ENCODE data around the gene PTGES. TPM values are rescaled to one million over a fixed set of nuclear protein-coding genes. Genes with fewer than 3 reads are reported as not detected.

The PTGES gene
- total RNA-seq, 1 experiment from 2014 or later, result 17.2 TPM

DNA sequence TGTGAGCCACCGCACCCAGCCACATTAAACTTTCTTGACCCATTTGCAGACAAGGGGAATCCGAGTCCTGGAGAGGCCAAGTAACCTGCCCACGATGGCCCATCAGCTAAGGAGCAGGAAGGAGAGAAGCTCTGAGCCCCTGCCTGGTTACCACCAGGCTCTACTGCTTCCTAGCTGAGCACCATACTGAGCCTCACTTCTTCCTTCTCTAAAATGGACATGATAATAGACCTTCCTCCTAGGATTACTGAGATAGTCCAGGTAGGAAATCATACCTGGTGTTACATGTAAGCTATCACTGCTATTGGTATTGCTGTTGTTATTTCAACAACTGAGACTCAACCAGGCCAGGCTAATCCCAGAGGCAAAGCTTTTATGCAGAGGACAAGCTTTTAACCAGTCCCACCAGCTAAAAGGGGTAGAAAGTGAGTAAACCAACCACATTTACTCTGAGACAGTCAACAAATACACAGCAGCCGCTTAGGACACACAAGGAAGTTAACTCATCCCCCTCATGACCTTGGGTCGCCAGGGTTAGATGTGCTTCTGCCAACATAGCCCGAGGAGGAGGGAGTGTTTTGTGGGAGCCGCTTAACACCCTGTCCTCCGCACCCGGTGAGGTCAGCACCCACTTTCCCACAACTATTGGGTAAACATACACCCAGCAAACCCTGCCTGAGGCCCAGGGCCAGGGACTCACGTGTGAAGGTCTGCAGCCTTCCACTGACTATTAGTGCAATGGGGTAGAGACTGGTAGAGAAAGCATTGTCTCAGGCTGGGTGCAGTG lies 20.6 kb upstream of the PTGES start:
- no peaks in the 10 kb centered on the region for H3K9me2 ChIP-seq (ENCODE audit: insufficient read depth)
- no peaks in the 10 kb centered on the region for H3K9me3 ChIP-seq (ENCODE audit: control insufficient read depth in 1 of 2, insufficient read depth in 1 of 2, low read depth in 1 of 2, low read length in 2 of 2)
- H3K4me2 ChIP-seq (ENCODE audit: low read length), result no peak overlapping the region
- no peak for DNase-seq (ENCODE audit: low read depth, low spot score)
- H3K9ac ChIP-seq (ENCODE audit: low read length), result no peak overlapping the region
- ChIA-PET CTCF (interaction anchor here (2.0 kb wide), 1 partner anchor 35 kb away, joined by 7 read pairs; no protein-coding TSS in a partner anchor), RAD21 (ENCODE audit: low non-redundant PET in 1 of 2, low total read pairs in 2 of 2, uncharacterized antibody in 2 of 2, unreplicated experiment in 2 of 2) (no interaction called here), POLR2A (interaction anchor here (0.6 kb wide), 1 partner anchor 32 kb away, joined by 5 read pairs; no protein-coding TSS in a partner anchor)
- TF ChIP-seq, protein P1, sequence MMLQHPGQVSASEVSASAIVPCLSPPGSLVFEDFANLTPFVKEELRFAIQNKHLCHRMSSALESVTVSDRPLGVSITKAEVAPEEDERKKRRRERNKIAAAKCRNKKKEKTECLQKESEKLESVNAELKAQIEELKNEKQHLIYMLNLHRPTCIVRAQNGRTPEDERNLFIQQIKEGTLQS (IDR thresholded peaks at IDR 0.05), result no peak
- no peak for TF ChIP-seq SP1 (IDR thresholded peaks at IDR 0.05; ENCODE audit: low read depth)
- TF ChIP-seq ZNF274 (IDR thresholded peaks at IDR 0.05; ENCODE audit: low read depth, low read length), result no peak
- TF ChIP-seq YY1 (IDR thresholded peaks at IDR 0.05; ENCODE audit: extremely low read depth, insufficient replicate concordance, low read depth, low read length), result no peak
- no peak for TF ChIP-seq POLR2A (IDR thresholded peaks at IDR 0.05; ENCODE audit: borderline replicate concordance, extremely low read depth, insufficient read depth, insufficient read length)
- no peak for TF ChIP-seq EGR1 (IDR thresholded peaks at IDR 0.05; ENCODE audit: low read depth)
- no peak for TF ChIP-seq POLR2AphosphoS5 (IDR thresholded peaks at IDR 0.05; ENCODE audit: low read depth, low read length)
- TF ChIP-seq ZFX (IDR thresholded peaks at IDR 0.05), result no peak
- H3K36me3 ChIP-seq (ENCODE audit: control insufficient read depth in 1 of 2, insufficient read depth in 2 of 2, low read length in 2 of 2), result no peaks in the 10 kb centered on the region
- no peak overlapping the region for H2AFZ ChIP-seq (ENCODE audit: low read depth, low read length, poor library complexity, severe bottlenecking)
- H4K20me1 ChIP-seq (ENCODE audit: insufficient read depth), result no peaks in the 10 kb centered on the region
- peaks cover 22 to 23% of the 10 kb centered on the region in 2 experiments for H3K4me1 ChIP-seq (ENCODE audit: control insufficient read depth in 1 of 2, insufficient read depth in 2 of 2, low read length in 2 of 2)
- no peak overlapping the region for H3K4me3 ChIP-seq (replicated peaks in 1 of 2; ENCODE audit: low read depth in 1 of 2, low read length in 2 of 2)
- intact Hi-C loops (cut with micrococcal nuclease), result no loop called here
- H3K27me3 ChIP-seq (ENCODE audit: insufficient read depth, low read length), result no peaks in the 10 kb centered on the region
- no peaks in the 10 kb centered on the region for H3K79me2 ChIP-seq (ENCODE audit: insufficient read depth, low read length)
- no TSS peak for BruUV-seq (replicated peaks)
- no peak overlapping the region for H3K27ac ChIP-seq (ENCODE audit: low read depth, low read length)
- no peak for ATAC-seq

DNA sequence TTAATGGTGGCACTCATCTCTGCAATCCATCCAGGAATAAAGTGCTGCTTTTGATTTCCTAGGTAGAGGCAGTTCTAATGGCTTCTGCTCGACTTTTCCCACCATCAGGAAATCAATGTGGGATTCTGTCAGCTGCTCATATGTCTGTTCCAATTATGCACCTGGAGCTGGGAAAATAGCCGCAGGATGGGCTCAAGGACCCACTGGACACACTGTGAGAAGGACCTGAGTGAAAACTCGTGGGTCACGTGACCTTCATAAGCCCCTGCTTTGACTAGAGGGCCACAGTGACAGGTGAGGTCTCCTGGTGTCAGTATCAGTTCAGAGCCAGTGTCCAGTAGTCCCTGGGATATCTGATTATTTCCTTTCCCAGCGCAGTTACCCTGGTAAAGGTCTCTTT lies 17.9 kb upstream of the PTGES start:
- H3K27me3 ChIP-seq (ENCODE audit: insufficient read depth, low read length), result no peaks in the 10 kb centered on the region
- H3K4me1 ChIP-seq (ENCODE audit: control insufficient read depth in 1 of 2, insufficient read depth in 2 of 2, low read length in 2 of 2), result peaks cover 0 to 3% of the 10 kb centered on the region in 2 experiments; a peak in 2 of 4 replicates
- CTCF ChIA-PET, result no interaction called here
- ATAC-seq (no peak), DNase-seq (ENCODE audit: low read depth, low spot score) (no peak)
- H3K9ac ChIP-seq (ENCODE audit: low read length), result no peak overlapping the region
- no peaks in the 10 kb centered on the region for H4K20me1 ChIP-seq (ENCODE audit: insufficient read depth)
- no peak overlapping the region for H3K4me2 ChIP-seq (ENCODE audit: low read length)
- RAD21 ChIA-PET (ENCODE audit: low non-redundant PET in 1 of 2, low total read pairs in 2 of 2, uncharacterized antibody in 2 of 2, unreplicated experiment in 2 of 2), result no interaction called here
- no peaks in the 10 kb centered on the region for H3K9me3 ChIP-seq (ENCODE audit: control insufficient read depth in 1 of 2, insufficient read depth in 1 of 2, low read depth in 1 of 2, low read length in 2 of 2)
- H3K79me2 ChIP-seq (ENCODE audit: insufficient read depth, low read length), result no peaks in the 10 kb centered on the region
- no peak overlapping the region for H3K27ac ChIP-seq (ENCODE audit: low read depth, low read length)
- no peaks in the 10 kb centered on the region for H3K9me2 ChIP-seq (ENCODE audit: insufficient read depth)
- no TSS peak for BruUV-seq (replicated peaks)
- intact Hi-C loops (cut with micrococcal nuclease), result no loop called here
- POLR2A ChIA-PET, result no interaction called here
- H3K36me3 ChIP-seq (ENCODE audit: control insufficient read depth in 1 of 2, insufficient read depth in 2 of 2, low read length in 2 of 2), result no peaks in the 10 kb centered on the region
- H3K4me3 ChIP-seq (replicated peaks in 1 of 2; ENCODE audit: low read depth in 1 of 2, low read length in 2 of 2), result no peak overlapping the region
- no peak overlapping the region for H2AFZ ChIP-seq (ENCODE audit: low read depth, low read length, poor library complexity, severe bottlenecking)
- no peak for TF ChIP-seq EZH2phosphoT487 (IDR thresholded peaks at IDR 0.05; ENCODE audit: borderline replicate concordance)
- TF ChIP-seq, protein P1 (IDR thresholded peaks at IDR 0.05), result no peak
- no peak for TF ChIP-seq ZNF274 (IDR thresholded peaks at IDR 0.05; ENCODE audit: low read depth, low read length)
- TF ChIP-seq RAD21 (IDR thresholded peaks at IDR 0.05; ENCODE audit: low read depth), result no peak
- TF ChIP-seq, protein P2, sequence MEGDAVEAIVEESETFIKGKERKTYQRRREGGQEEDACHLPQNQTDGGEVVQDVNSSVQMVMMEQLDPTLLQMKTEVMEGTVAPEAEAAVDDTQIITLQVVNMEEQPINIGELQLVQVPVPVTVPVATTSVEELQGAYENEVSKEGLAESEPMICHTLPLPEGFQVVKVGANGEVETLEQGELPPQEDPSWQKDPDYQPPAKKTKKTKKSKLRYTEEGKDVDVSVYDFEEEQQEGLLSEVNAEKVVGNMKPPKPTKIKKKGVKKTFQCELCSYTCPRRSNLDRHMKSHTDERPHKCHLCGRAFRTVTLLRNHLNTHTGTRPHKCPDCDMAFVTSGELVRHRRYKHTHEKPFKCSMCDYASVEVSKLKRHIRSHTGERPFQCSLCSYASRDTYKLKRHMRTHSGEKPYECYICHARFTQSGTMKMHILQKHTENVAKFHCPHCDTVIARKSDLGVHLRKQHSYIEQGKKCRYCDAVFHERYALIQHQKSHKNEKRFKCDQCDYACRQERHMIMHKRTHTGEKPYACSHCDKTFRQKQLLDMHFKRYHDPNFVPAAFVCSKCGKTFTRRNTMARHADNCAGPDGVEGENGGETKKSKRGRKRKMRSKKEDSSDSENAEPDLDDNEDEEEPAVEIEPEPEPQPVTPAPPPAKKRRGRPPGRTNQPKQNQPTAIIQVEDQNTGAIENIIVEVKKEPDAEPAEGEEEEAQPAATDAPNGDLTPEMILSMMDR (IDR thresholded peaks at IDR 0.05 in 2 of 3, conservative IDR thresholded peaks at IDR 0.05 in 1 of 3; ENCODE audit: borderline replicate concordance in 1 of 3, insufficient read depth in 1 of 3, low read depth in 2 of 3, low read length in 2 of 3), result no peak
- no peak for TF ChIP-seq TCF7L2 (IDR thresholded peaks at IDR 0.05; ENCODE audit: borderline replicate concordance, extremely low read depth, insufficient read depth, insufficient read length)
- no peak for TF ChIP-seq YY1 (IDR thresholded peaks at IDR 0.05; ENCODE audit: extremely low read depth, insufficient replicate concordance, low read depth, low read length)
- no peak for TF ChIP-seq SRF (IDR thresholded peaks at IDR 0.05; ENCODE audit: low read depth)
- no peak for TF ChIP-seq CBX3 (IDR thresholded peaks at IDR 0.05; ENCODE audit: low read depth)
- TF ChIP-seq JUND (IDR thresholded peaks at IDR 0.05), result no peak

Measured in HCT116 (cell line).